ENCODE data around the gene CSH2.

CSH2 gene

DNA sequence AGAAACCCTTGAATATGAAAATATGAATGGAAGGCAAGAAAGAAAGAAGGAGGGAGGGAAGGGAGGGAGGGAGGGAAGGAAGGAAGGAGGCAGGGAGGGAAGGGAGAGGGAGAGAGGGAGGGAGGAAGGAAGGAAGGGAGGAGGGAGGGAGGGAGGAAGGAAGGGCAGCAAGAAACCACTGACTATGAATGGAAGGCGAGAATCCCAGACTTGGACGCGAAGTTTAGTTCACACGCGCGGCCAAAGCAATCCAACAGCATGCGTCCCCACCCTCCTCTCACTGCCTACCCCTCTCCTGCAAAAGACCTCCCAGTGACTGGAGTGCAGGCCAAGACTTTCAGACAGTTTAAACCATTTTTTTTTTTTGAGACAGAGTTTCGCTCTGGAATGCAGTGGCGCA is 23.1 kb downstream of the CSH2 start:
- DNase-seq: no peak

GRCh38 chr17:63848834-63849689 is 24.4 kb downstream of the CSH2 start:
- peak; percentile 98 for DNase-seq

DNA sequence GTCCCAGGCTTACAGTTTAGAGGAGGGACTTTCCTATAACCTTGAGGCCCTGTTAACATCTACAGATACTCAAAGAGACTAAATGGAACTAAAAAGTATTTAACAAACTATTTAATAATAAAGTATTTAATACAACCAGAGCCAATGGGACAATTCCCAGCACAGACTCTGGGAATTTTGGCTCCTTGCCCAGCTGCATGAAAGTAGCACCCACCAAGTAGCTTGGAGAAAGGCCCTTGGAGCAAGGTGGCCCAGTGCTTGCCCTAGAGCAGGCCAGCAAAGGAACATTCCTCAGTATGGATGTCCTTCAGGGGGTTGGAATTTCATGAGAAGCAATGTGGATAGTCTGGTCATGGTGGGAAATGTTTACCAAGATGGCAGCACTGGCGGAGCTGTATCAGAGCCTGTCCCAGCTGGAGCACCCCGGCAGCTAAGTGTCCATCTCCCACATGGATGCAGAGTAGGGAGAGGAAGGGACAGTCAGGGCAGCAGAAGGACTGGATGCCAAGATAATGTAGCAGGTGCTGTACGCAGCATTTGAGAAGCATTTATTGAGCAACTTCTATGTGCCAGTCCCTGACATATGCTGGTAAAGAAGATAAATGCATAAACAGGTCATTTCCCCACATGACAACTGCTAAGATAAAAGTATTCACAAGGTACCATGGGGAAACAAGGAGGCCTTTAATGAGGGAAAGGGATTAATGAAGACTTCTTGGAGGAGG is 25.8 kb downstream of the CSH2 start:
- DNase-seq: no peak

DNA sequence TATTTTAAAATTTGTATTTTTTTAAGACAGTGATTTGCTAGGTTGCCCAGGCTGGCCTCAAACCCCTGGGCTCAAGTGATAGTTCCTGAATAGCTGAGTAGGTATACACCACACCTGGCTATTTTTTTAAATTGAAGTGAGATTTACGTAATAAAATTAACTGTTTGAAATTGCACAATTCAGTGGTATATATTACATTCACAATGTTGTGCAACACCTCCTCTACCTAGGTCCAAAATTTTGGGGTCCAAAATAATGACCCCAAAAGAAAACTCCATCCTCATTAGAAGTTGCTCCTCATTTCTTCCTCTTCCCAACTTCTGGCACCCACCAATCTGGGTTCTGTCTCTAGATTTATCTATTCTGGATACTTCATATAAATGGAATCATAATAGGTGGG is 28.0 kb downstream of the CSH2 start:
- no peak for DNase-seq

DNA sequence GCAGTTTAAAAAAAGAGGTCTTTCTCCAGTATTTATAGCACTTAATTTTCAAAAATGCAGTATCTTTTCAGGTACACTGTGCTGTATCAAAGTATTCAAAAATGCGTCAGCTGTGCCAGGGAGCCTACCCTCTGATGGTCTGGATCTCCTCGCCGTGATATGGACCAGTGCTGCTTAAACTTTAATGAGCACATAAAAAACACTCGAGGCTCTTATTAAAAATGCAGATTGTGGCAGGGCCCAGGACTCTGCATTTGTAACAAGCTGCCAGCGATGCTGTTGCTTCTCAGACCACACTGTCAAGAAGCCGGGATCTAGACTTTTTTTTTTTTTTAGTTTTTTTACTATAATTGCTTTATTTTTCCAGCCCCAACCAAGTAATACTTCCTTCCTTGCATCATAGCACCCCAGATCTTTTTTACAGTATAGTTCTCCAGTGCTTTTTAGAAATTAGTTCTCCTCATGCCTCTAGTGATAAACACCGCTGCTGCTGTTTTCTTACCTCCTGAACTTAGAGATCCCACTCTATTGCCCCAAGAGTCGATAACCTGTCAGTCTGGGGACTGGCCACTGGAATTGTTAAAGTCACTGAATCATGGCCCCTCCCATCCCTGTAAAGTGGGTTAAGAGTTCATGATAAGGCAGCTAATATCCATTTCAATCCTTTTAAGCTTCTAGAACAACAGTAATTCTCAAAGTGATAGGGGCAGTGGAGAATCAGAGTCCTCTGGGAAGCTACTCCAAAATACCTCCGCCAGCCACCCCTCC is 29.4 kb downstream of the CSH2 start:
- DNase-seq: no peak

DNA sequence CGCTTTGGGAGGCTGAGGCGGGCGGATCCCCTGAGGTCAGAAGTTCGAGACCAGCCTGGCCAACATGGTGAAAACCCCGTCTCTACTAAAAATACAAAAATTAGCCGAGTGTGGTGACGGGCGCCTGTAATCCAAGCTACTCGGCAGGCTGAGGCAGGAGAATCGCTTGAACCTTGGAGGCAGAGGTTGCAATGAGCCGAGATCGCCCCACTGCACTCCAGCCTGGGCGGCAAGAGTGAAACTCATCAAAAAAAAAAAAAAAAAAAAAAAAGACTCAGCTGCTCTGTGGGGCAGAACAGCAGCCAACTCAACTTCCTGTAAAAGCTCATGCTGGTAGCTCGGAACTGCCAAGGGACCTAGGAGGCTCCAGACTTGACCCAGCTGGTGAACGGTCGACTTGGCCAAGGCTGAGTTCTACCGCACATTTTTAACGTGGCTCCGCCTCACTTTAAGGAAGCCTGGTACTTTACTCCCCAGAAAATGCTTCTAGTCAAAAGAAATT is 30.0 kb downstream of the CSH2 start:
- DNase-seq: peak; percentile 68

- peak; percentile 99 for DNase-seq
Observed at GRCh38 chr17:63842540-63843386, 30.7 kb downstream of the CSH2 start, which contains the start of gene SMARCD2. TSS of gene SMARCD2 (minus strand) at chr17:63842685. CDS start at chr17:63842674, 11 bp downstream.

DNA sequence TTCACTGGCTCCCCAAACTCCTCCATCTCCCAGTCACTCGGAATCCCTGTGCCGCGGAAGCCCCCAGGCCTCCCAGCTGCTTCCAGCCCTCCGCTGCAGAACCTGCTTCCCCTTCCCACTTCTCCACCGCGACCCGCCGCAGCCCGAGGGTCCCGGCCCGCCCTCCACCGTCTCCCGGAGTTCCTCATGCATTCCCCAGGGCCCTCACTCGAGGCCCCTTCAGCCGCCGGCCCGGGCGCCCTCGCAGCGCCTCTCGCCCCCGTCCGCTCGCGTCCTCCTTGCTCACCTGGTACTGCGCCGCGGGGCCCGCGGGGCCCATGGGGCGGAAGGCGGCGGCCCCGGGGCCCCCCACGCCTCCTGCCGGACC is 31.3 kb downstream of the CSH2 start:
- DNase-seq: peak; percentile 35

DNA sequence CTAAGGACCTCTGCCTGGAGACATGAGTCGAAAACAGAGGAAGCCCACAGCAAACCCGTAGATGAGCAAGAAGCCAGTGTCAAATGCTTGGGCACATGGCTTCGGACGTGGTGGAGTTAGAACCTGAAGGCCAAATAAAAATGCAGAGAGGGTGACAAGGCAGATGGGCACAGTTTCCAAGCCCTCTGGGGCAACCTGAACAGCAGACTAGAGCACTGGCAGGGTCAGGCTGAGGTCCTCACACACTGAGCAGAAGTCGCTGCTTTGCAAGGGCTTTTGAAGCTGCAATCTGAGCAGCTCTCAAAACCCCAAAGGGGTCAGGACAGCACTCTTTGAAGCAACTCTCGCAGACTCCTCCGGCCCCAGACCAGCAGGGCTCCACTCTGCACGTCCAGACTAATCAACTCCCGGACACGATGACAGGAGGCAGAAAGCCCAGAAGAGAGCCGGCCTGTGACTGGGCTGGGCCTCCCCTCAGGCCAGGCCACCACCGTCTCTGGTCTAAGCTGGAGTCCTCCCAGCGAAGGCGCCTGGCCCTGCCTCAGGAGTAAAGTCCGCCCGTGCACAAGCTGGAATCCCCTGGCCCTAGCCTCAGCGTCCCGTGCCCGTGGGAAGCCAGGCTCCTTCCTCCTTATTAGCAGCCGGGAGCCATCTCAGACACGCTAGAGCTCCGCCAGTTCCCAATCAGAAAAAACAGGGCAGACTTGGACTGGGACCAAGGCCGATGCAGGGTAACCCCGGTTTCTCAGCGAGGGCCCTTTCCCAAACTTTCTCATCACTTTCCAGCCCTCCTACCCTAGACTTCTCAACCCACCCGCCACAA is 31.9 kb downstream of the CSH2 start:
- peak; percentile 62 for DNase-seq

DNA sequence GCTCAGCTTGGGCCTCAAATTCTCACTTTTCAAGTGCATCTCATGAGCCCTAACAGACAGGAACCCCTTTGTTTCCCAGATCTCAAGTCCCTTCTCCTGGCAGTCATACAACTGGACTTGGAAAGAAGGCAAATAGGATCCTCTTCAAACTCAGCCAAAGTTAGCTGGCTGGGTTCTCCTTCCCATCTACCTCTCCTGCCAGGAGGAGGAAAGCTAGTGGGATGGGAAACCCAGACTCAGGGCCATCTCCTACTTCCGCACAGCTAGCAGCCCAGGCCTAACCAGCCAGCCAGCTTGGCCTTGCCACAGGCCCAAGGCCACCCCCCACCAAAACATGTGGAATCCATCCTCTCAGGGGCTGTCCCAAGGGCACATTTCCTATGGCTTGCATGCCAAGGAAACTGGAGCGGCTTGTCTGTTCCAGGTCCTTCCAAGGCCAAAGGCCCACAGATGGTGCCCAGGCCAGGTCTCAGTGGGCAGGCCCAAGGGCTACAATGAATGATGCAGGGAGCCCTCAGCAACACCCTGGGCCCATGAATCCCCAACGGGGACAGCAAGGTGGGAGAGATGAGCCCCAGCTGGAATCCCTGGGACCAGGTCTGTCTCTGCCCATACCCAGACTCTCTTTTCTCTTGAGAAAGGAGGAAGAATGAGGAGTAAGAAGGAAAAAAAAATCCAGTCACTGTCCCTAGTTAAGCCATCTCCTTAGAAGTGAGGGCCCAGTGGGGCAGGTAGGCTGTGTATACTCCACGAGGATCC is 32.7 kb downstream of the CSH2 start:
- DNase-seq: no peak

DNA sequence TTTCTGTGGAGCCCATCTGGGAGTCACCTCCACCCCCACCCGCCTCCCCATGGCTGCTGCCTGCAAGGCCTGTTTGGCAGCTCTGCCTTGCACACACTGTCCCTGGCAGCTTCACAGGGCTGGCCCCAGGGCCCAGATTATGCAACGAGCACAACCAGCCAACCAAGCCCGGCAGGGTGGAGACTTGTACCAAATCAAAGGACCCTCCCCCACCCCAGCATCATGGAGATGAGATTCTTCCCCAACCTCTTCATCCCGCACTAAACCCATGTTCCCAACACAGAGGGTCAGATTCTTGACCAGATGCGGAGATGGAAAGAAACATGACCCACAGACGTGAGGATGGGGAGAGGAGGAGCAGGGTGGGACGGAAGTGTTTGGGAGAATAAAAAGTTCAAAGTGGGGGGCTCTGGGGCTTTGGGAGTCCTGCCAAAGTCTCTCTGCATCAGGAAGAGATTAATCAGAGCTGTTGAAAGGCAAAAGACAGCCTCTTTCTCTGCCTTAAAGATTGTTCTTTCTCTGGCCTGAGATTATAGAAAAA is 34.8 kb downstream of the CSH2 start:
- no peak for DNase-seq

DNA sequence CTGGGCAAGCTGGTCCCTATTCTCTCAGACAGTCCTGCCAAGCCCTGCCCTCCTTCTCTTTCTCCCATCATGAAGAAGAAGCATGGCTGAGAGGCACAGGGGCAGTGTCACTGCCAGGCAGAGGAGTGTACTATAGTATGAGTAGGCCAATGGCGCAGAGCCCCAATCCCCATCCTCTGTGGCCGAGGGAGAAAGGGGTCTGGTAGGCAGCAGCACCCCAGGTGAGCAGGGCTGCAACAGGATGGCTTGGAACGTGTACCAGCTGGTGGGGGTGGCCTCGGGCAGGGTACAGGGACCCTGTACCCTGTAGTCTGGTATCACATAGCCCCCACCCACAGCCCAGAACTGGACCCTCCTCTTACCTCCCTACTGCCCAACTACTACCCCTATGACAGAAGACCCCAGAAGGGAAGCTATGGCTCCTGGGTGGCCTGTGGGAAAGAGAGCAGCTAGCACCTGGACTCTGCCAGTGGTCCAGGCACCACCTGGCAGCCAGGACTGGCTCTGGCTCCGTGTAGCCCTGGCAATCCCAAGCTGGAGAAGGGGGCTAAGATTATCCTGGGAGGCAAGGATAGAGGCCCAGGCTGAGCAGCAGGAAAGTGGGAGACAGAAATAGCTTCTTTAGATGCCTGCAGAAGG is 35.4 kb downstream of the CSH2 start:
- DNase-seq: no peak

- DNase-seq: no peak
Observed at GRCh38 chr17:63837480-63837879, 36.0 kb downstream of the CSH2 start.

DNA sequence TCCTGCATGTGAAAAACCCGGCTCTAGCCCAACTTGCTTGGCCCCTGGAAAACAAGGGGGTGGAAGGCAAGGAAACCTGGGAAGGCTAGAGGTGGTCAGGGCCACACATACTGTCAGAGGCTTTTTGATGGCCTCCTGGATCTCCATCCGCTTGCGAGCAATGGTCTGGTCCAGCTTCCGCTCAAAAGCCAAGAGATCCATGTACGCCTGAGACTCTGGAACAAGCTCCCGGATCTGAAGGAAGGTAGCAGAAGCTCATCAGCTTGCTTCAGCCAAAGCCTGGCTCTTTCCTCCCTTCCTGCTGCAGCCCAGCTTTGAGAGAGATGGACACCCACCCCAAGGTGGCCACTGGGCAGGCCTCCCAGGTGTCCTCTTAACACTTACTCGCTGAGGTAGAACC is 36.7 kb downstream of the CSH2 start:
- DNase-seq: no peak

- DNase-seq: no peak
Observed at GRCh38 chr17:63835167-63835720, 38.2 kb downstream of the CSH2 start.

GRCh38 chr17:63834431-63835166 is 38.9 kb downstream of the CSH2 start:
- peak; percentile 71 for DNase-seq

GRCh38 chr17:63833741-63834373 is 39.6 kb downstream of the CSH2 start:
- DNase-seq: no peak
